Inflammatory macrophage treated with lipopolysaccharide for 1 hour (primary cell): ENCODE measurements around the gene PPP1R2.
"Not testable (repeated sequence)": the region's sequence is repeated elsewhere in the genome, so short reads cannot be mapped to it uniquely, and the experiment has no call there.

Experiments used
- DNase-seq, 2 donors: peaks; one replicate each; pipeline ENCODE4 v3.0.0-alpha.2; 2020 to 2022

PPP1R2 gene

GRCh38 chr3:195535293-195535692 lies 7.8 kb downstream of the PPP1R2 start:
- DNase-seq: no peak

GRCh38 chr3:195532834-195533233 lies 10.3 kb downstream of the PPP1R2 start:
- no peak for DNase-seq

- no peak for DNase-seq
Measured at GRCh38 chr3:195532345-195532744, 10.8 kb downstream of the PPP1R2 start.

- DNase-seq: no peak
Measured at GRCh38 chr3:195531683-195532082, 11.4 kb downstream of the PPP1R2 start.

- no peak for DNase-seq
Measured at GRCh38 chr3:195526492-195526891, 16.6 kb downstream of the PPP1R2 start.

GRCh38 chr3:195524171-195524896 lies 18.8 kb downstream of the PPP1R2 start:
- no peak for DNase-seq

- DNase-seq: peak; percentile 22 to 72
Measured at GRCh38 chr3:195522254-195523023, 20.7 kb downstream of the PPP1R2 start.

- no peak for DNase-seq
Measured at GRCh38 chr3:195517030-195517429, 26.1 kb downstream of the PPP1R2 start.

GRCh38 chr3:195514610-195515235 lies 28.4 kb downstream of the PPP1R2 start:
- DNase-seq: not testable (repeated sequence)

GRCh38 chr3:195512798-195513345 lies 30.3 kb downstream of the PPP1R2 start:
- no peak for DNase-seq

GRCh38 chr3:195511136-195511535 lies 32.0 kb downstream of the PPP1R2 start:
- DNase-seq: no peak

GRCh38 chr3:195508185-195508584 lies 34.9 kb downstream of the PPP1R2 start:
- DNase-seq: peak; percentile 48 to 58

GRCh38 chr3:195475614-195476013 lies 67.5 kb downstream of the PPP1R2 start:
- DNase-seq: no peak

GRCh38 chr3:195475116-195475515 lies 68.0 kb downstream of the PPP1R2 start:
- DNase-seq: not testable (repeated sequence)

GRCh38 chr3:195468841-195469240 lies 74.3 kb downstream of the PPP1R2 start:
- no peak for DNase-seq

- no peak for DNase-seq
Measured at GRCh38 chr3:195468391-195468776, 74.7 kb downstream of the PPP1R2 start.

GRCh38 chr3:195467641-195468390 lies 75.3 kb downstream of the PPP1R2 start:
- no peak for DNase-seq

GRCh38 chr3:195466251-195466650 lies 76.9 kb downstream of the PPP1R2 start:
- no peak for DNase-seq
